Calu3 (cell line): ENCODE results near the gene MBTD1. TPM values are rescaled to one million over a fixed set of nuclear protein-coding genes. Genes with fewer than 3 reads are reported as not detected.

Experiments used
- BruUV-seq: library from RNA; stranded (reverse); fragments of 400-500 nt; replicated peaks from 2 replicates; lab custom pipeline; 2021; lab: Mats Ljungman, UMichigan
- CTCF ChIA-PET: fragments of 300-600 bp; sonication (Branson Sonifier 250); formaldehyde crosslinking; loops from one replicate; lab custom pipeline; 2022; ENCODE audit warnings: antibody characterized with exemption; lab: Charles Lee
- DNase-seq: peaks from one replicate; pipeline ENCODE4 v3.0.0; 2022
- H3K27ac Mint-ChIP-seq: one replicate; pipeline ENCODE4 v1.8.0; 2022; ENCODE audit warnings: mixed read lengths; ENCODE audit not compliant: unreplicated experiment
- H3K27me3 Mint-ChIP-seq: one replicate; pipeline ENCODE4 v1.8.0; 2022; ENCODE audit warnings: mixed read lengths; ENCODE audit not compliant: unreplicated experiment
- H3K36me3 Mint-ChIP-seq: one replicate; pipeline ENCODE4 v1.8.0; 2022; ENCODE audit warnings: mild to moderate bottlenecking, moderate library complexity, mixed read lengths; ENCODE audit not compliant: insufficient read depth, unreplicated experiment
- H3K4me1 Mint-ChIP-seq: one replicate; pipeline ENCODE4 v1.8.0; 2022; ENCODE audit warnings: mild to moderate bottlenecking, low read depth, mixed read lengths; ENCODE audit not compliant: unreplicated experiment
- H3K4me3 Mint-ChIP-seq: one replicate; pipeline ENCODE4 v1.8.0; 2022; ENCODE audit warnings: mild to moderate bottlenecking, low read depth, moderate library complexity, mixed read lengths; ENCODE audit not compliant: unreplicated experiment
- H3K9me3 Mint-ChIP-seq: one replicate; pipeline ENCODE4 v1.8.0; 2022; ENCODE audit warnings: low read depth, mixed read lengths; ENCODE audit not compliant: unreplicated experiment
- intact Hi-C: fragments of 100-400 bp; cut with micrococcal nuclease; formaldehyde crosslinking; loops from one replicate; pipeline ENCODE4 v1.10.0; 2022; ENCODE audit not compliant: unreplicated experiment
- total RNA-seq: library from RNA; stranded (reverse); gene quantifications from 2 replicates; pipeline ENCODE4 v1.2.3, GENCODE V29; 2022
- TF ChIP-seq, protein P1 (sequence below): fragments of 200-600 bp; IDR thresholded peaks from one replicate; pipeline ENCODE4 v1.8.0; 2022; ENCODE audit warnings: antibody characterized with exemption; ENCODE audit not compliant: unreplicated experiment

MBTD1 gene
- total RNA-seq, 1 experiment from 2014 or later = 38.4 TPM

- peaks cover 51% of the 10 kb centered on the region for H3K4me1 Mint-ChIP-seq
- H3K9me3 Mint-ChIP-seq = no peaks in the 10 kb centered on the region
- H3K27me3 Mint-ChIP-seq = no peaks in the 10 kb centered on the region
- intact Hi-C loops = no loop called here
- peaks cover 77% of the 10 kb centered on the region for H3K36me3 Mint-ChIP-seq
- peak overlapping the region; percentile 50 for H3K27ac Mint-ChIP-seq
- DNase-seq = no peak
- TF ChIP-seq, protein P1, sequence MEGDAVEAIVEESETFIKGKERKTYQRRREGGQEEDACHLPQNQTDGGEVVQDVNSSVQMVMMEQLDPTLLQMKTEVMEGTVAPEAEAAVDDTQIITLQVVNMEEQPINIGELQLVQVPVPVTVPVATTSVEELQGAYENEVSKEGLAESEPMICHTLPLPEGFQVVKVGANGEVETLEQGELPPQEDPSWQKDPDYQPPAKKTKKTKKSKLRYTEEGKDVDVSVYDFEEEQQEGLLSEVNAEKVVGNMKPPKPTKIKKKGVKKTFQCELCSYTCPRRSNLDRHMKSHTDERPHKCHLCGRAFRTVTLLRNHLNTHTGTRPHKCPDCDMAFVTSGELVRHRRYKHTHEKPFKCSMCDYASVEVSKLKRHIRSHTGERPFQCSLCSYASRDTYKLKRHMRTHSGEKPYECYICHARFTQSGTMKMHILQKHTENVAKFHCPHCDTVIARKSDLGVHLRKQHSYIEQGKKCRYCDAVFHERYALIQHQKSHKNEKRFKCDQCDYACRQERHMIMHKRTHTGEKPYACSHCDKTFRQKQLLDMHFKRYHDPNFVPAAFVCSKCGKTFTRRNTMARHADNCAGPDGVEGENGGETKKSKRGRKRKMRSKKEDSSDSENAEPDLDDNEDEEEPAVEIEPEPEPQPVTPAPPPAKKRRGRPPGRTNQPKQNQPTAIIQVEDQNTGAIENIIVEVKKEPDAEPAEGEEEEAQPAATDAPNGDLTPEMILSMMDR = no peak
- BruUV-seq = TSS peak; percentile 38
- CTCF ChIA-PET = no interaction called here
- H3K4me3 Mint-ChIP-seq = peak overlapping the region; percentile 87
These were observed 1.4 kb upstream of the MBTD1 start for GRCh38 chr17:51261024-51261963.

DNA sequence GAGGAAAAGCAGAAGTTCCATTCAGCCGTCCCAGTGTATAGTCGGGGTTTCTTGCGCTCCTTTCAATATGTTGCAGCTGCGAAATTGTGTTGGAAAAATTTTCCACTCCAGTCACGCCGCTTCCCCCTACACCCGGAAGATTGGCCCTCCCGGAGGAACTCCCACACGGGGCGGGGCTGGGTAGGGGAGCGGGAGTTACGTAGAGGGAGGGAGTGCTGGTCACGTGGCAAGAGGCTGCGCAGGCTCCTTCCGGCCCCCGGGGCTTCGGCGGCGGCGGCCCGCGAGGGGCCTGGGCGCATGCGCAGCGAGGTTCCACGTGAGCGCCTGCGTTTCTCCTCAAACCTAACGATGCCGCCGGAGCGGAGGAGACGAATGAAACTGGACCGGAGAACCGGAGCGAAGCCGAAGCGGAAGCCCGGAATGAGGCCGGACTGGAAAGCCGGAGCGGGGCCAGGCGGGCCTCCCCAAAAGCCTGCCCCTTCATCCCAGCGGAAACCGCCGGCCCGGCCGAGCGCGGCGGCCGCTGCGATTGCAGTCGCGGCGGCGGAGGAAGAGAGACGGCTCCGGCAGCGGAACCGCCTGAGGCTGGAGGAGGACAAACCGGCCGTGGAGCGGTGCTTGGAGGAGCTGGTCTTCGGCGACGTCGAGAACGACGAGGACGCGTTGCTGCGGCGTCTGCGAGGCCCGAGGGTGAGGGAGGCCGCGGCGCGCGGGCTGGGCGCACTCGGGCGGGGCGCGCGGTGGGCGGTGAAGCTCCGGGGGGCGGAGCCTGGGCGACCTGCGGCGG is 581 bp upstream of the MBTD1 start, which contains the start of gene UTP18:
TSS of gene UTP18 (plus strand) at position 310 of the 787 bp plus-strand sequence. CDS start at position 349, 39 bp downstream.
- no peaks in the 10 kb centered on the region for H3K9me3 Mint-ChIP-seq
- DNase-seq = peak; percentile 99
- TF ChIP-seq, protein P1 = no peak
- H3K4me3 Mint-ChIP-seq = peak within 1 kb of the TSS; percentile 87
- peaks cover 59% of the 10 kb centered on the region for H3K4me1 Mint-ChIP-seq
- intact Hi-C loops = no loop called here
- CTCF ChIA-PET = no interaction called here
- no peaks in the 10 kb centered on the region for H3K27me3 Mint-ChIP-seq
- BruUV-seq = TSS peak; percentile 5
- H3K36me3 Mint-ChIP-seq = peaks cover 77% of the 10 kb centered on the region
- H3K27ac Mint-ChIP-seq = peak within 1 kb of the TSS; percentile 98

- Mint-ChIP-seq H3K4me1 (peaks cover 71% of the 10 kb centered on the region), H3K36me3 (peaks cover 72% of the 10 kb centered on the region), H3K27me3 (no peaks in the 10 kb centered on the region), H3K27ac (peak overlapping the region; percentile 98), H3K4me3 (peak overlapping the region; percentile 87), H3K9me3 (no peaks in the 10 kb centered on the region)
- DNase-seq = peak; percentile 39
- BruUV-seq = no TSS peak
- CTCF ChIA-PET = no interaction called here
- TF ChIP-seq, protein P1 = no peak
- intact Hi-C loops = loop anchor here (5.0 kb wide), 1 partner anchor 82 kb away; no protein-coding TSS in a partner anchor
These were observed 889 bp downstream of the MBTD1 start for GRCh38 chr17:51258756-51259563.
